OCI-LY7 (cell line): ENCODE measurements around the gene DVL1. TPM values are rescaled to one million over a fixed set of nuclear protein-coding genes. Genes with fewer than 3 reads are reported as not detected.

Experiments used
- BruUV-seq: library from RNA; stranded (reverse); fragments of 400-500 nt; replicated peaks from 2 replicates; lab custom pipeline; 2021; lab: Mats Ljungman, UMichigan
- CTCF ChIA-PET: fragments of 300-600 bp; sonication (Branson Sonifier 250); formaldehyde crosslinking; loops from one replicate; lab custom pipeline; 2022; ENCODE audit warnings: antibody characterized with exemption; ENCODE audit not compliant: unreplicated experiment; lab: Charles Lee
- POLR2A ChIA-PET: fragments of 300-600 bp; sonication (Branson Sonifier 250); formaldehyde crosslinking; loops from one replicate; lab custom pipeline; 2022; ENCODE audit warnings: antibody characterized with exemption; lab: Charles Lee
- DNase-seq: peaks from one replicate; pipeline ENCODE4 v3.0.0-alpha.2; 2015; ENCODE audit warnings: low spot score
- H2AFZ ChIP-seq: fragments of 200-600 bp; sonication (generic), shearing (Covaris generic); 2 replicates; pipeline ENCODE4 v1.6.1; 2014; ENCODE audit warnings: mild to moderate bottlenecking, antibody characterized with exemption, low read length, moderate library complexity
- H3K27ac ChIP-seq: fragments of 200-600 bp; sonication (generic); 2 replicates; pipeline ENCODE4 v1.5.1; 2014; ENCODE audit warnings: mixed run types, low read depth, mild to moderate bottlenecking, moderate library complexity, low read length, inconsistent platforms; ENCODE audit not compliant: poor library complexity, severe bottlenecking
- H3K36me3 ChIP-seq: fragments of 200-600 bp; sonication (generic); 2 replicates; pipeline ENCODE4 v1.6.1; 2014; ENCODE audit warnings: mild to moderate bottlenecking, antibody characterized with exemption, low read length, moderate library complexity, mixed read lengths; ENCODE audit not compliant: insufficient read depth
- H3K4me1 ChIP-seq: fragments of 200-600 bp; sonication (generic); 2 replicates; pipeline ENCODE4 v1.5.1; 2014; ENCODE audit warnings: mild to moderate bottlenecking, low read length; ENCODE audit not compliant: insufficient read depth, poor library complexity, severe bottlenecking
- H3K4me2 ChIP-seq: fragments of 200-600 bp; sonication (generic); 2 replicates; pipeline ENCODE4 v1.6.1; 2014; ENCODE audit warnings: mild to moderate bottlenecking, low read length
- H3K4me3 ChIP-seq: fragments of 200-600 bp; sonication (generic); 2 replicates; pipeline ENCODE4 v1.5.1; 2014; ENCODE audit warnings: mild to moderate bottlenecking, low read depth, low read length; ENCODE audit not compliant: poor library complexity, severe bottlenecking
- H3K79me2 ChIP-seq: fragments of 200-600 bp; sonication (generic); 2 replicates; pipeline ENCODE4 v1.6.1; 2016; ENCODE audit warnings: low read depth, mild to moderate bottlenecking, low read length, moderate library complexity, mixed read lengths; ENCODE audit not compliant: insufficient read depth
- H3K9me2 ChIP-seq: fragments of 200-600 bp; sonication (generic); 2 replicates; pipeline ENCODE4 v1.6.1; 2016; ENCODE audit warnings: mild to moderate bottlenecking, low read length, mixed read lengths; ENCODE audit not compliant: insufficient read depth
- H3K9me3 ChIP-seq: fragments of 200-600 bp; sonication (generic); 2 replicates; pipeline ENCODE4 v1.6.1; 2014; ENCODE audit warnings: mild to moderate bottlenecking, mixed run types, low read length, mixed read lengths
- H4K20me1 ChIP-seq: fragments of 200-600 bp; sonication (generic); 2 replicates; pipeline ENCODE4 v1.6.1; 2014; ENCODE audit warnings: mild to moderate bottlenecking, antibody characterized with exemption, low read length, moderate library complexity, mixed read lengths; ENCODE audit not compliant: insufficient read depth
- CTCF ChIP-seq: fragments of 200-600 bp; sonication (generic); conservative IDR thresholded peaks from 2 replicates; pipeline ENCODE4 v1.5.1; 2014; ENCODE audit warnings: mild to moderate bottlenecking, antibody characterized with exemption, low read length, moderate library complexity, mixed read lengths
- EZH2phosphoT487 ChIP-seq: fragments of 200-600 bp; sonication (generic); IDR thresholded peaks from 2 replicates; pipeline ENCODE4 v1.6.1; 2018; ENCODE audit warnings: low read depth, borderline replicate concordance, mild to moderate bottlenecking, mixed run types, antibody characterized with exemption, low read length, moderate library complexity, mixed read lengths
- intact Hi-C: fragments of 100-400 bp; cut with micrococcal nuclease; formaldehyde crosslinking; loops from one replicate; pipeline ENCODE4 v1.10.0; 2022; ENCODE audit not compliant: unreplicated experiment
- total RNA-seq, 2 experiments: library from RNA; depleted of rRNA in 1 of 2; stranded (reverse); fragments of >200 nt in 1 of 2; shearing (Covaris generic) in 1 of 2; gene quantifications; 2 replicates each; pipeline ENCODE4 v1.2.3, GENCODE V29; 2014 to 2022

The DVL1 gene
- total RNA-seq, 2 experiments from 2014 or later = 27.8 to 47.1 TPM

- H2AFZ ChIP-seq = no peak overlapping the region
- no peak overlapping the region for H3K27ac ChIP-seq
- intact Hi-C loops = no loop called here
- no peaks in the 10 kb centered on the region for H3K36me3 ChIP-seq
- H3K79me2 ChIP-seq = no peaks in the 10 kb centered on the region
- no peak overlapping the region for H3K4me3 ChIP-seq
- ChIA-PET CTCF (no interaction called here), POLR2A (no interaction called here)
- H3K4me1 ChIP-seq = no peaks in the 10 kb centered on the region
- H4K20me1 ChIP-seq = no peaks in the 10 kb centered on the region
- BruUV-seq = no TSS peak
- no peaks in the 10 kb centered on the region for H3K9me2 ChIP-seq
- TF ChIP-seq EZH2phosphoT487 (no peak), CTCF (no peak)
- no peaks in the 10 kb centered on the region for H3K9me3 ChIP-seq
- no peak for DNase-seq
- H3K4me2 ChIP-seq = no peak overlapping the region
Measured at GRCh38 chr1:1360506-1361169, 11.4 kb upstream of the DVL1 start.

DNA sequence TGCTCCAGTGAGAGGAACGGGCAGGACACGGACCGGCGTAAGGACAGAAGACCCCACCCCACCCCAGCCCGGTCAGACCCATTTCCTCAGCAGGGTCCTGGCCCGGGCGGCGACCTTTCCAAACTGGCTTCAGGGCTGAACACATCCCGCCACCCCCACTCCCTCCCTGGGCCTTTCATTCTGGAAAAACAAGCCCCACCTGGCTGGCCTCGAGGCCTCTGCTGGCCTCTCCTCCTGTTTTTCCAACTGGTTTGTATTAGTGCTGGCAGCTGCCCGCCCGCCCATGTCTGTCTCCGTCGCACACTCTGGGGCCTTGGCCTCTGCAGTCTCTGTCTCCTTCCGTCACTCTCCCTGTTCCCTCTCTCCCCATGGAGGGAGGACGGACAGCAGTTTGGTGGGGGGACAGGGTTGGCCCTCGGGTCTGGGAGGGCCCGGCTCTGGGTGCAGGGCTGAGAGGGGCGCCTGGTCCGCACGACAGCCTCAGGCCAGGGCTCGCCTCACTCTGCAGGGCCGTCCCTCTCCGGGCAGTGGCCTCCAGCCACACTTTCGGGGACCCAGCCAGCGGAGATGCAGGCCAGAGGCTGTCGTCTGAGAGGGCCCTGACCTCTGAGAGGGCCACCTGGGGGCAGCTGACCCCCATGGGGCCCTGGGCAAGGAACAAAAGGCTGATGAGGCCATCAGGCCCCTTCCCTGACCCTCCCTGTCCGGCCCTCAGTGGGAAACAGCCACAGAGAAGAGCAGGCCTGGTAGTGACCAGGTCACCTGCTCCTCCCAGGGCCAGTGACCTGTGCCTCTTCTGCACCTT, 10.6 kb upstream of the DVL1 start:
- TF ChIP-seq CTCF (no peak), EZH2phosphoT487 (no peak)
- H2AFZ ChIP-seq = no peak overlapping the region
- H3K36me3 ChIP-seq = no peaks in the 10 kb centered on the region
- ChIA-PET POLR2A (no interaction called here), CTCF (no interaction called here)
- intact Hi-C loops = no loop called here
- BruUV-seq = no TSS peak
- no peaks in the 10 kb centered on the region for H3K9me2 ChIP-seq
- H3K4me2 ChIP-seq = no peak overlapping the region
- H3K4me3 ChIP-seq = no peak overlapping the region
- no peak for DNase-seq
- H3K79me2 ChIP-seq = no peaks in the 10 kb centered on the region
- H3K9me3 ChIP-seq = no peaks in the 10 kb centered on the region
- H3K27ac ChIP-seq = no peak overlapping the region
- H4K20me1 ChIP-seq = no peaks in the 10 kb centered on the region
- H3K4me1 ChIP-seq = no peaks in the 10 kb centered on the region

GRCh38 chr1:1359308-1359663, 10.1 kb upstream of the DVL1 start:
- Histone ChIP-seq H3K27ac (no peak overlapping the region), H3K36me3 (no peaks in the 10 kb centered on the region), H3K79me2 (no peaks in the 10 kb centered on the region), H4K20me1 (no peaks in the 10 kb centered on the region), H3K9me3 (no peaks in the 10 kb centered on the region), H3K4me1 (no peaks in the 10 kb centered on the region), H2AFZ (no peak overlapping the region), H3K4me3 (no peak overlapping the region), H3K4me2 (no peak overlapping the region), H3K9me2 (no peaks in the 10 kb centered on the region)
- BruUV-seq = no TSS peak
- intact Hi-C loops = no loop called here
- no peak for DNase-seq
- POLR2A ChIA-PET = no interaction called here
- CTCF ChIA-PET = no interaction called here
- TF ChIP-seq CTCF (no peak), EZH2phosphoT487 (no peak)
